ENCODE data around the gene MPDU1.

MPDU1 gene

GRCh38 chr17:7556627-7557026, 27.0 kb upstream of the MPDU1 start:
- Histone ChIP-seq H3K79me2 (ENCODE audit: insufficient read depth, low read length) (no peaks in the 10 kb centered on the region), H3F3A (ENCODE audit: insufficient read depth) (no peaks in the 10 kb centered on the region), H3K4me2 (ENCODE audit: low read depth, low read length, poor library complexity, severe bottlenecking) (no peak overlapping the region)

GRCh38 chr17:7557147-7557764, 26.4 kb upstream of the MPDU1 start:
- no peaks in the 10 kb centered on the region for H3K9me3 ChIP-seq (ENCODE audit: insufficient read depth, low read length)
- H3K27me3 ChIP-seq (ENCODE audit: low read length) = no peaks in the 10 kb centered on the region
- peaks cover 5% of the 10 kb centered on the region for H3K79me2 ChIP-seq (ENCODE audit: insufficient read depth, low read length)
- no peak overlapping the region for H3K27ac ChIP-seq (ENCODE audit: low read depth, low read length)
- H3F3A ChIP-seq (ENCODE audit: insufficient read depth) = no peaks in the 10 kb centered on the region
- H4K20me1 ChIP-seq (ENCODE audit: low read depth, low read length) = no peaks in the 10 kb centered on the region
- no peaks in the 10 kb centered on the region for H3K36me3 ChIP-seq (ENCODE audit: low read length)
- no peak overlapping the region for H3K4me3 ChIP-seq (ENCODE audit: insufficient read depth, low read length, poor library complexity, severe bottlenecking)
- no peak overlapping the region for H3K9ac ChIP-seq (ENCODE audit: low read length)
- no peaks in the 10 kb centered on the region for H3K9me2 ChIP-seq (replicated peaks; ENCODE audit: insufficient read depth, low read length)
- no peak overlapping the region for H3K4me2 ChIP-seq (ENCODE audit: low read depth, low read length, poor library complexity, severe bottlenecking)
- no peak overlapping the region for H2AFZ ChIP-seq (ENCODE audit: low read depth, low read length, severe bottlenecking)
- TF ChIP-seq EZH2phosphoT487 (conservative IDR thresholded peaks at IDR 0.05; ENCODE audit: low read length) = no peak
- TF ChIP-seq CTCF (IDR thresholded peaks at IDR 0.05; ENCODE audit: insufficient read depth, low read length, poor library complexity, severe bottlenecking) = no peak

More at GRCh38 chr17:7556627-7557026, 27.0 kb upstream of the MPDU1 start:
- H3K4me3 ChIP-seq (ENCODE audit: insufficient read depth, low read length, poor library complexity, severe bottlenecking) = no peak overlapping the region
- no peak overlapping the region for H3K9ac ChIP-seq (ENCODE audit: low read length)
- H3K9me2 ChIP-seq (replicated peaks; ENCODE audit: insufficient read depth, low read length) = no peaks in the 10 kb centered on the region
- no peaks in the 10 kb centered on the region for H3K9me3 ChIP-seq (ENCODE audit: insufficient read depth, low read length)
- no peak overlapping the region for H2AFZ ChIP-seq (ENCODE audit: low read depth, low read length, severe bottlenecking)
- H4K20me1 ChIP-seq (ENCODE audit: low read depth, low read length) = no peaks in the 10 kb centered on the region
- H3K27ac ChIP-seq (ENCODE audit: low read depth, low read length) = no peak overlapping the region
- TF ChIP-seq CTCF (IDR thresholded peaks at IDR 0.05; ENCODE audit: insufficient read depth, low read length, poor library complexity, severe bottlenecking) = no peak
- no peak for TF ChIP-seq EZH2phosphoT487 (conservative IDR thresholded peaks at IDR 0.05; ENCODE audit: low read length)
- H3K36me3 ChIP-seq (ENCODE audit: low read length) = no peaks in the 10 kb centered on the region
- no peaks in the 10 kb centered on the region for H3K27me3 ChIP-seq (ENCODE audit: low read length)

DNA sequence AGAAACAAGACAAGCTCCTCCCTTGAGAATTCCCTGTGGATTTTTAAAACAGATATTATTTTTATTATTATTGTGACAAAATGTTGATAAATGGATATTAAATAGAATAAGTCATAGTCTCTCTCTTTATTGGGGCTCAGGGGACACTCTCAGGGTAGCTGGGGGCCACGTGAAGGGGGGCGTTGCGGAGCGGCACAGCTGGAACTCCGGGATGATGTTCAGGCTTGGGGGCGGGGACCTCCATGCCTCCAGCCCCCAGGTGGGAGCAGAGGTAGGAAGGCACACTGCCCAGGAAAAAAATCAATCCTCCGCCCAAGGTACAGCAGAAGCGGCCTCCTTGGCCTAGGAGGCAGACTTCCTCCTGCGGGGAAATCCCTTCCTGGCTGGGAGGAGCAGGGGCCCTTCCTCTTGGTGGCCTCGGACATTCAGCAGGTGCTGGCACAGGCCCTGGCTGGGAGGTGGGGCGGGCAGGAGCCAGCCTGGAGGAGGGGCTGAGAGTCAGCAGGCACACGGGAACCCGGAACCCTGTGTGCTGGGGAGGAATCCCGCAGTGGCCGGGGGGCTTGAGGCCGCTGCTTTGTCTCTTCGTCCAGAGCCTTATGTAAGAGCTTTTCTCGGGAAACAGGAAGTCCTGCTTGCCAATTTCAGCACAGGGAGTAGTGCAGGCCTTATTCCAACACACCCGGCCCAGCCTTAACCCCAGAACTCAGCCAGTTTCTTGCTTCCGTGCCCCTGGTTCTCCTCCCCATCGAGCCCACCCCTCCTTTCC, 25.7 kb upstream of the MPDU1 start:
- H4K20me1 ChIP-seq (ENCODE audit: low read depth, low read length) = no peaks in the 10 kb centered on the region
- H3K9ac ChIP-seq (ENCODE audit: low read length) = no peak overlapping the region
- peaks cover 12% of the 10 kb centered on the region for H3K79me2 ChIP-seq (ENCODE audit: insufficient read depth, low read length)
- no peak overlapping the region for H3K4me2 ChIP-seq (ENCODE audit: low read depth, low read length, poor library complexity, severe bottlenecking)
- H2AFZ ChIP-seq (ENCODE audit: low read depth, low read length, severe bottlenecking) = no peak overlapping the region
- H3F3A ChIP-seq (ENCODE audit: insufficient read depth) = no peaks in the 10 kb centered on the region
- TF ChIP-seq EZH2phosphoT487 (conservative IDR thresholded peaks at IDR 0.05; ENCODE audit: low read length) (no peak), CTCF (IDR thresholded peaks at IDR 0.05; ENCODE audit: insufficient read depth, low read length, poor library complexity, severe bottlenecking) (no peak)
- no peak overlapping the region for H3K27ac ChIP-seq (ENCODE audit: low read depth, low read length)
- no peaks in the 10 kb centered on the region for H3K9me3 ChIP-seq (ENCODE audit: insufficient read depth, low read length)
- no peaks in the 10 kb centered on the region for H3K36me3 ChIP-seq (ENCODE audit: low read length)
- no peaks in the 10 kb centered on the region for H3K9me2 ChIP-seq (replicated peaks; ENCODE audit: insufficient read depth, low read length)
- H3K27me3 ChIP-seq (ENCODE audit: low read length) = no peaks in the 10 kb centered on the region
- H3K4me3 ChIP-seq (ENCODE audit: insufficient read depth, low read length, poor library complexity, severe bottlenecking) = no peak overlapping the region

All from SU-DHL-6 (cell line).